Muscle of back (tissue), 13 donors: ENCODE results near the gene SLA2. TPM values are rescaled to one million over a fixed set of nuclear protein-coding genes. Genes with fewer than 3 reads are reported as not detected.
A peak's percentile ranks its signal among the peaks of the same experiment; 100 is the strongest.
"Not testable (repeated sequence)": the region's sequence is repeated elsewhere in the genome, so short reads cannot be mapped to it uniquely, and the experiment has no call there.

Source experiments
- DNase-seq, 3 donors: peaks; one replicate each; pipeline versions ENCODE4 v3.0.0 to v3.0.0-alpha.2; 2013
- long read RNA-seq, 9 donors: transcript quantifications; one replicate each; lab custom pipeline, GENCODE V29; 2026
- polyA plus RNA-seq, 10 donors: library from polyadenylated mRNA; unstranded; fragments of 120-200 nt; gene quantifications; one replicate each; pipeline ENCODE4 v1.2.1, GENCODE V29; 2013; ENCODE audit not compliant: insufficient read length in 10 of 10

SLA2 gene, protein sequence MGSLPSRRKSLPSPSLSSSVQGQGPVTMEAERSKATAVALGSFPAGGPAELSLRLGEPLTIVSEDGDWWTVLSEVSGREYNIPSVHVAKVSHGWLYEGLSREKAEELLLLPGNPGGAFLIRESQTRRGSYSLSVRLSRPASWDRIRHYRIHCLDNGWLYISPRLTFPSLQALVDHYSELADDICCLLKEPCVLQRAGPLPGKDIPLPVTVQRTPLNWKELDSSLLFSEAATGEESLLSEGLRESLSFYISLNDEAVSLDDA
- 1 to 10 TPM in 1 of 10 donors, under 1 TPM in 9; 0.18 to 1.2 (median 0.31) TPM for polyA plus RNA-seq
- long read RNA-seq, donor 1, partial matches to known transcripts, result 53 of 91 reads
- long read RNA-seq, donor 1, other reads (novel, unspliced or antisense), result 38 of 91 reads
- long read RNA-seq, donor 2, result 0 reads
- long read RNA-seq, donor 3, result 0 reads
- long read RNA-seq, donor 4, result 0 reads
- long read RNA-seq, donor 5, result 0 reads
- long read RNA-seq, donor 6, result 0 reads
- long read RNA-seq, donor 7, result 0 reads
- long read RNA-seq, donor 8, result 0 reads
- long read RNA-seq, donor 9, partial matches to known transcripts, result 11 of 19 reads
- long read RNA-seq, donor 9, other reads (novel, unspliced or antisense), result 8 of 19 reads

DNA sequence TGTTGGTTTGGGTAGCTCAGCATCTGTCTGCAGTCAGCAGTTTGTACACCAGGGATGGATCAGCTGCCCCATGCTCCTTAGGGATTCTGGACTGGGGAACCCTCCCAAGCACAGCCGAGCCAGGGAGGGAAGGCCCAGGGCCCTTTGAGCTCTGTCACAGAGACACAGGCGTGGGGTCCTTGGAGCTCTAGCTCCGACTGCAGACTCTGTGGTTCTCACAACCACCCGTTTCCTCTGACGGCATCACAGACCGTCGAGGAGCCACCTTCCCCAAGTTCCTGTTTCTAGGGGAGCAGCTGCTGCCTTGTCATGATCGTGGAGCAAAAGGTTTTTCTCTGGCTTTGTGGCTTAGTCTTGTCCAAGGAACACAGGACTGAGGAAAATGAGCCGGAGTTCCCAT, at the start of gene SLA2:
Gene SLA2 (minus strand): TSS at position 199 of the 400 bp plus-strand sequence. CDS start 4,861 bp downstream, outside the sequence.
- DNase-seq, result peak in 1 of 3 donors; percentile 21

DNA sequence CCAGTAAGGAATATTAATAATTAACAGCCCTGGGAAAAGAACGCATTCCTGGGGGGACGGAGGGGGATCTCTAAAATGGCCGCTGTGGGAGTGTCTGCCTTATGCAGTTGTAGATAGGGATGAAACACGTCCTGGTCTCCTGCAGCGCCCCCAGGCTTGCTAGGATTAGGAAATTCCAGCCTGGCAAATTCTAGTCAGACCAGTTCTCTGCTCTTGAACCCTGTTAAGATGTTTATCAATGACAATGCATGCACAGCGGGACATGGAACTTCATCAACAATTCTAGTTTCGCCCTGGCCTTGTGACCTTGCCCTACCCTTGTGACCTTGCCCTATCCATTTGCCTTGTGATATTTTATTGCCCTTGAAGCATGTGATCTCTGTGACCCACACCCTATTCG, 49.5 kb upstream of the SLA2 start:
- DNase-seq, result not testable (repeated sequence)

DNA sequence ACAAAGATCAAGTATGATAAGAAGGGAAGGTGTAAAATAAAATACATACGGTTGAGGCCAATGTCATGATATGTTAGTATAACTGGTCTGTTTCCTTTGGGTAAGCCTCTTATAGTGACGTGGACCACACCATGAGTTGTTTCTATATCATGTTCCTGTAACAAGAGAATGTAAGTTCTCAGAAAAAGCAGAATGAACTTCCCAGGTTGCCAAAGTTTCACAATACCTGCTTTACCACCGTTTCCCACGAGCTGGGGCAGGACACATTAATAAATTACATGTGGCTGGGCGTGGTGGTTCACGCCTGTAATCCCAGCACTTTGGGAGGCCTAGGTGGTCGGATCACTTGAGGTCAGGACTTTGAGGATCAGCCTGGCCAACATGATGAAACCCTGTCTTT, 42.6 kb upstream of the SLA2 start:
- no peak for DNase-seq

DNA sequence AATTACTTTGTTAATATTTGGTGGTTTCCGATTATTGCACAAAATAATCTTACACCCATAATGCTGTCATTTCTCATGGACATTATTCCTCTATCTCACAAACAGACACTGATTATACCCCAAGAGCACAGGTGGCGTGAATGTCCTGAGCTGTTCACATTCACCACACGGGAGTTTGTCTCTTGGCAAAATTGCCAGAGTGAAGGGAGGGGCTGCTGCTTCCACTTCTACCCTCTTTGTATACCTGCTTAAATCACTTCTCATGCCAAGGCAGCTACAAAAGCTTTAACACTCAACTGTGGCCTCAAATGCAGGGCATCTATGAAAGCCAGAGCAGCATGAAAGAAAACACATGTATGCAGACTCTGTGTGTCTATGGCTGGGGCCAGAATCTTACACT, 41.9 kb upstream of the SLA2 start:
- no peak for DNase-seq

DNA sequence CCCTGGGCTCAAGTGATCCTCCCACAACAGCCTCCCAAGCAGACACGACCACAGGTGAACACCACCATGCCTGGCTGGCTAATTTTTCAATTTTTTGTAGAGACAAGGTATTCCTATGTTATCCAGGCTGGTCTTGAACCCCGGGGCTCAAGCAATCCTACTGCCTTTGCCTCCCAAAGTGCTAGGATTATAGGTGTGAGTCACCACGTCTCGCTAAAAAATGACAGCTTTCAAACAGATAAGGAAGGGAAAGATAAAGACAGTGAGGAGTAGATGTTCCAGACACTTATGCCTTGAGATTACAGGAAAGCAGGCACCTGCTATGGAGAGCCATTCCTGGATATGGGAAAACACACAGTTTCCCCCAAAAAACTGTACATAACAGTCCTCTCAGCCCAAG, 40.9 kb upstream of the SLA2 start:
- DNase-seq, result no peak

DNA sequence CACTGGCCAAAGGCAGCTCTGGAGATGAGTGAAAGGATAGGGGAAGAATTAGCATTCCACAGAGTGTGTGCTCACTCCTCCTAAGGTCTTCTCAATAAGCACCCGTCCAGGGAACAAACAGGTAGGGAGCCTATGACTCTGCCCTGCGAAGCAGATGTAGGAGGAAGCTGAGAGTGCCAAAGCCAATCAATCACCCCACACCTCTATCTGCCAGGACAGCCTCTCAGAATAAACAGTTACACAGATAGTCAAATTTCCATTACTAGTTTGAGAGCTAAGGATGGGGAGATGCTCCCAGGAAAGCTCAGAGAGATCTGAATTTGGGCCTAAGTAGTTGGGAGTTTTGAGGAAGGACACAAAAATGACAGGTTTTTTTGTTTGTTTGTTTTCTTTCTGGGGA, 40.5 kb upstream of the SLA2 start:
- no peak for DNase-seq

DNA sequence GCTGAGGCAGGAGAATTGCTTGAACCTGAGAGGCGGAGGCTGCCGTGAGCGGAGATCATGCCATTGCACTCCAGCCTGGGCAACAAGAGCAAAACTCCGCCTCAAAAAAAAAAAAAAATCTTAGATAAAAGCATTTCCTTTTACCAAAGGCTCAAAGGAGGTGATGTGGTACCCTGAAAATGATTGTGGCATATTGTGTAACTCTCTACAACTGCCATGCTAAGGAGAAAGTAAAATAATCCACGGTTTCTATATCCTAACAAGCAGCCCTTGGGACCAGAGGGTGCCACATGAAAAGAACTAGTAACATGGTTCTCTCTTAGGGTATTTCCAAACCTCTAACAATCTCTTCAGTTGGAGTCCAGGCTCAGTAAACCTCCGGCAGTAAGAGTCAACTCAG, 38.8 kb upstream of the SLA2 start:
- no peak for DNase-seq

DNA sequence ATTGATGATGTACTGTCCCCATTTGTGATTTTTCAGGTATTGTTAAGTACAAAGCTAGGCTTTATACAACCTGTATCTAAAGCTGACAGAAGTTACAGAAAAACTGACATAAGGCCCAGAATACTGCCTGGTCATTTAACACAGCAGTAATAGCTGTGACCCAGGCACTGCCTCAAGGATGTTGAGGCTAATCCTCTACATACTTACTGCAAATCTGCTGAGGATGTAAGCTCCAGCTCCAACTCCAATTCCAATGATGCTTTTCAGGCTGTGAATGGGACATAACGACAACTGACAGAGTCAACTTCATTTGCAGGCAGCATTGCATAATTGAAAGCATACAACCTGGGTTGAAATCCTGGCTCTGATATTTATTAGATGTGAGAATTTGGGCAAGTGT, 36.3 kb upstream of the SLA2 start:
- DNase-seq, result no peak

DNA sequence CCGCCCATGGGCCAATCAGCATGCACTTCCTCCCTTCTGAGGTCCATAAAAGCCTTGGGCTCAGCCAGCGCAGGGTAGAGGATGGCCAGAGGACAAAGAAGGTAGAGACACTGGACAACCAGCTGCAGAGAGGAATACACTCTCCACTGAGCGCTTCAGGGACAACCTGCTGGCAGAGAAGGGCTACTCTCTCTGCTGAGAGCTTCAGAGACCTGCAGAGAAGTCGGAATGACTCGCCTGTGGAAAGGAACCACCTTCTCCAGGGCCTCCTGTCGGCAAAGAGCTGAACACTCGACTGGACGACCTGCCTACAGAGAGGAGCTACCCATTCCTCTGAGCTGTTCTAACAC, 31.4 kb upstream of the SLA2 start:
- no peak for DNase-seq

DNA sequence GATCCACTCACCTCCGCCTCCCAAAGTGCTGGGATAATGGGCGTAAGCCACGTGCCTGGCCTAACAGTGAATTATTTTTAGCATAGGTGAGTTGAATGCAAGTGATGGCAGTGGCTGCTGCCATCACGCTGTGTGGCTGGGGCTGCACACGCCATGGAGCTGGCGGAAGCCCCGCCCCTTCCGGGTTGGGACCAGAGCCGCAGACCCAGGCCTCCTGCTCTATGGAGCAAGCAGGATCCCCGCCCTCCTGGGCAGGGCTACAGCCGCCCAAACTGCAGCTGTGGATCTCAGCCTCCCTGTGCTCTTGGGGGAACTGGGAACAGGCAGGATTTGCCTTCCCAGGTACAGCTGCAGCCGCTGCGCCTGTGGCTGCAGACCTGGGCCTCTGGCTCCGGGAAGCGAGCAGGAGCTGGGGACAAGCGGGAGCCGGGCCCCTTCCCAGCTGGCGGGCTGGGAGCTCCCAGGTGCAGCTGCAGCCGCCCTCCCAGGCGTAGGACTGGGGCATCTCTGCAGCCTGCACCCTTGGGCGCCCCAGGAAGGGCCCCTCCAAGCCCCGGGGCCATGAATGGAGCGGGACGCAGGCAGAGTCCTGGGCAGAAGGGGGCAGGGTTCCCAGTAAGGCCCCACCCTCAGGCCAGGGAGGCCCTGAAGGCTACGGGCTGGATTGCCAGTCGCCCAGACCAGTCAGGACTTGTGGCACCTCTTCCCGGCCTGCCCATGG, 30.9 kb upstream of the SLA2 start:
- peak in 1 of 3 donors; percentile 28 for DNase-seq

DNA sequence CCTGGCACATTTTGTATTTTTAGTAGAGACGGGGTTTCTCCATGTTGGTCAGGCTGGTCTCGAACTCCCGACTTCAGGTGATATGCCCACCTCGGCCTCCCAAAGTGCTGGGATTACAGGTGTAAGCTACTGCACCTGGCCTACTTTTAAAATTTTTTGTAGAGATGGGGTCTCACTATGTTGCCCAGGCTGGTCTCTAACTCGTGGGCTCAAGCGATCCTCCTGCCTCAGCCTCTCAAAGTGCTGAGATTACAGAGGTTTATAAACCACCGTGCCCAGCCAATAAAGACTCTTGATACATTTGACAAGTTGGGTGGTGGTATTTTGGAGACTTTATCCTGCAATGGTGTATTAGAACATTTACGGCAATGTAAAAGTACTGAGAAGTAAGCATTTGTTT, 29.5 kb upstream of the SLA2 start:
- not testable (repeated sequence) for DNase-seq

DNA sequence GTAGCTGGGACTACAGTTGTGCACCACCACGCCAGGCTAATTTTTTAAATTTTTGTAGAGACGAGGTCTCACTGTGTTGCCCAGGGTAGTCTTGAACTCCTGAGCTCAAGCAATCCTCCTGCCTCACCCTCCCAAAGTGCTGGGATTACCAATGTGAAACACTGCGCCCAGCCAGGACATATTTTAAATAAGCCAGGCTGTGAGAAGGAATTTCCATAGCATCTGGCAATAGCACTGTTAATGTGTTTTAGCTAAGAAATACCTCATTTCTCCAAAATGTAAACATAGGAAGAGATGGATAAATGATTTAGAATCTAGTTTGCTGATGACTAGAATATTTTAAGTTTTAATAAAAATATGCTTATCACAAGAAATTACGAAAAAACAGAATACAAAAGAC, 27.0 kb upstream of the SLA2 start:
- DNase-seq, result no peak

DNA sequence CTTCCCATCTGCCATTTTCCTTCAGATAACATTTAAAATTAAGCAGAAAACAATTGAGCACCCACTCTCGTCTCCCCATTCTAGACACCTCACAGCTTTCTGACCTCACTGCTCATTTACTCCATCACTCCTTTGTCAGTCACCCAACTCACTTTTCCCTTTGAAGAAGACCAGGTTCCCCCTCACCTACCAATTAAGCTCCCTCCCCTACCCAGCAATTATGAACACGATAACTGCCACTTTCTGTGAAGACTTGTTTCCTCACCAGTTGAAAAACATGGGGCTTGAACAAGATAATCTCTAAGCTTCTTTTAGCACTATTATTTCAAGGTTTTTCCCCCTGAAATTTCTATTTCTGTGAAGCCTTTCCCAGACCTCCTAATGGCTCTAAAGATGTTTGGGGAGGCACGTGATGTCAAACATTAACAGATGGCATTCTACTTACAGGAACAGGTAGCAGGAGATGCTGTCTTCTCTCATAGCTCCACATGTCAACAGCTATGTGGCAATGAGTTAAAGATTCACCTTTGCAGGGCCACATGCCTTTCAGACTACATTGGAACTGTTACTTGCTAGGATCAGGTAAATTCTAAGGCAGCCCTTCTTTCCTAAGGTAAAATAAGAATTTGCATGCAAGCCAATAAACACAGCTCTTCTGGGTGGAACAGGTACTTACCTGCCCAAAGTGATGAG, 24.8 kb upstream of the SLA2 start:
- DNase-seq, result no peak

DNA sequence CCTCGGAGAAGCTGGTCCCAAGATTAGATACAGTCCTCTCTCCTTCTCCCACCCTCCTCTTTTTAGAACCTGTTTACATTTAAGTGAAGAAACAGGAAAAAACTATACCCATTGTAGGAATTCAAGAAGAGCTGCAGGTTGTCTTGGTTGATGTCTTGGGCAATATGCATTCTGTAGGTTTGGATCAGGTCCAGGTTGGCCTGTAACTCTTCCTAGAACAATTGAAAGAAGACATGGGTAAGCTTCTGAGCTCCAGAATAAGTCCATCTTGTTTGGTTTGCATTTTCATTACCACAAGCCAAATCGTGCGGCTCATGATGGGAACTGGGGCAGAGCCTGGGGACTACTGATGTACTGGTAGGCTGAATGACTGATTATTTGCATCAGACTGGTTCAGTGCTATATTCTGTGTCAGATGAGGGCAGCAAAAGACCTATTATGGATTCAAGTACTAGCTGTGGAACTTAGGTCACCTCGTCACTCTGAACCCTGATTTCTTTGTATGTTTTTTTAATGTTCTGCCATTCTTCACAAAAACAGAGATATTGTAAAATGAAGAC, 20.3 kb upstream of the SLA2 start:
- DNase-seq, result peak in 1 of 3 donors; percentile 45

DNA sequence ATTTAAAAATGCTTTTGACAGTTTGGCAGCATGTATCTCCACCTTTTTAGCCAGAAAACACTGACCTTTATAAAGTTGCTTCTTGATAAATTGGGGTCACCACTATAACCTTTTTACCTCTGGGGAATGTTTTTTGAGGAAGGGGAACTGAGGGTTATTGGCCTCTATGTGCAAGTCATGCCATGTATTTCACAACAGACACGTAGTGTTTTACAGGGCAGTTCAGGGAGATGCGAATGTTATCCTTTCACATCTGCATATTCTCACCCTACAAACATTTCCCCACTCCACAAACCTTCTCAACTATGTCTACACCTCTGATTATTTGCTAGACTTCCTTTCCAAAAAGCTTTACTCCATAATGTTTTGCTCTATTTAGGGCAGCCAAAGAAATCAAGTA, 17.0 kb upstream of the SLA2 start:
- no peak for DNase-seq

DNA sequence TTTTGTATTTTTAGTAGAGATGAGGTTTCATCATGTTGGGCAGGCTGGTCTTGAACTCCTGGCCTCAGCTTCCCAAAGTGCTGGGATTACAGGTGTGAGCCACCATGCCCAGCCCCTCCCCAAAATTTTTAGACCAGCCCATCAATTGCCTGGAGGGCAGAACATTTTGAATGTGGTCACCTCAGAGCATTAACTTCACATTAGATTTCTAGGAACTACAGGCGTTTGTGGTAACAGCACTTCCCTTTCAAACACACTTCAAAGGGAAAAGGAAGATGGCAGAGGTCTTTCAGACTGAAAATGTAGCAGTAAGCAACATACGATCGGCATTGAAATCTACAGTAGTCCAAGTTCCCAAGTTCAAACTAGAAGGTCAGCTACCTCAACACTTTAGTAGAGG, 12.3 kb upstream of the SLA2 start:
- no peak for DNase-seq

DNA sequence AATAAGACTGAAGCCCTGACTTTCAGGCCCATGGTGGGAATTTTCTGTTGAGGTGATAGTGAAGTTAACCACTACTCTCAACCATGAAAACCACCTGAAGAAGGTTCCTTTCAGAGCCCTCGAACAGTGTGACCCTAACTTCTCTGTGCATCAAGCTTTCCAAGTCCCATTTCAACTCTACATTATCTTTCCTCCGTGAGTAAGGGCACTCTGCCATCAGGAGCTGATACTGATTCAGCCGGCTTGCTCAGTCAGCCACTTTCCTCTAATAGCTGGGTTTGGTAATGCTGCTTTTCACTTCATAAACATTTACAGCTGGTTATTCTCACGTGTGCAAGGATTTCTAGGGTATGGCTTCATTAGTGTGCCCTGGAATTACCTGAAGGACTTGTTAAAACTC, 10.7 kb upstream of the SLA2 start:
- DNase-seq, result no peak

DNA sequence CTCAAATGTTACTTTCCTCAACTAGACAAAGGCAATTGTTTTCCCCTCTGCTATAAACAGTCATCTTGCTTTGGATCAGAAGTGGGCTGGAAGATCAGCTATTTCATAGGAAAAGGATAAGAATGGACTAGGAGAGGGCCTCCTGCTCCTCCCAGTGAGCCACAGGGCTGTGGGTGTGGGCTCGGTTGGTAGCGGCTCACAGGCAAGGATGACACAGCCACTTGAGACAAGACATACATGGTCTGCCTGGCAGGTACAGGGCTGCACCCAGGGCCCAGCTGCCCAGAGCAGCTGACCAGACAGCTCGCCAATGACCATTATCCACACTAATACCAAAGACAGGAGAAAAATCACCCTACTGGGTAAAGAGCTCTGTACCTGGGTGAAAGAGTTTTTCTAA, 9.0 kb upstream of the SLA2 start:
- DNase-seq, result no peak

DNA sequence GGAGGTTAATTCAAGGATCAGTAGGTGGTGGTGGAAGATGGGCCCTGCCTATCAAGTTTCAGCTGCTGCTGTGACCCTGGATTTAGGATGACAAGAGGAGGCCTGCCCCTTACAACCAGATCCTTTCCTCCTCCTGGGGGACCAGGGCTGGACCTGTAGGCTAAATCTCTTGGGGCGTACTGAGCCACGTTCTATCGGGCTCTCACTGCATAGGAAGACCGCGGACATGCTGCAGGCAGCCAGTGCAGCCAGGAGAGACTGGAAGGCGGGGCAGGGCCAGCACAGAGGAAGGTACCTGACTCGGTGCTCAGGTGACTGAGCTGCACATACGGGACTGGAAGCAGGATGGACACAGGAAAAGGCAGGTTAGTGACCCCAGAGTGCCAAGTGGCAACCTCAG, 8.5 kb upstream of the SLA2 start:
- DNase-seq, result no peak

DNA sequence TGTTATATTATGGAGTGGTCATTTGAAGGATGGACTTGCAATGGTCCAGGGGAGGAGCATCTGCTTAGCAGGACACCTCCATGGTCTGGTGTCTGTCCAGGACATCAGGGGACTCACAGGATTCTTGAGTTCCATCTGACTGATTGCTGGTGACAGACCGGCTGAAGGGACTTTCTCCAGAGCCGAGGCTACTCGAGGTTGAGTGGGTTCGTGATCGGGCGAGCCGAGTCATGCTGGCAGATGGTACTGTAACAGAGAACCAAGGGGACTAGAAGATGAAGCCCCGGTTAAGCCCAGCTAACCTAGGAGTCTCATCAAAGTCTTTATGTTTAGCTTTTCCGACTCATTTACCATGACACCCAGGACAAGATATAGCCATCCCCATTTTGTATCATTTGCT, 7.5 kb upstream of the SLA2 start:
- no peak for DNase-seq

DNA sequence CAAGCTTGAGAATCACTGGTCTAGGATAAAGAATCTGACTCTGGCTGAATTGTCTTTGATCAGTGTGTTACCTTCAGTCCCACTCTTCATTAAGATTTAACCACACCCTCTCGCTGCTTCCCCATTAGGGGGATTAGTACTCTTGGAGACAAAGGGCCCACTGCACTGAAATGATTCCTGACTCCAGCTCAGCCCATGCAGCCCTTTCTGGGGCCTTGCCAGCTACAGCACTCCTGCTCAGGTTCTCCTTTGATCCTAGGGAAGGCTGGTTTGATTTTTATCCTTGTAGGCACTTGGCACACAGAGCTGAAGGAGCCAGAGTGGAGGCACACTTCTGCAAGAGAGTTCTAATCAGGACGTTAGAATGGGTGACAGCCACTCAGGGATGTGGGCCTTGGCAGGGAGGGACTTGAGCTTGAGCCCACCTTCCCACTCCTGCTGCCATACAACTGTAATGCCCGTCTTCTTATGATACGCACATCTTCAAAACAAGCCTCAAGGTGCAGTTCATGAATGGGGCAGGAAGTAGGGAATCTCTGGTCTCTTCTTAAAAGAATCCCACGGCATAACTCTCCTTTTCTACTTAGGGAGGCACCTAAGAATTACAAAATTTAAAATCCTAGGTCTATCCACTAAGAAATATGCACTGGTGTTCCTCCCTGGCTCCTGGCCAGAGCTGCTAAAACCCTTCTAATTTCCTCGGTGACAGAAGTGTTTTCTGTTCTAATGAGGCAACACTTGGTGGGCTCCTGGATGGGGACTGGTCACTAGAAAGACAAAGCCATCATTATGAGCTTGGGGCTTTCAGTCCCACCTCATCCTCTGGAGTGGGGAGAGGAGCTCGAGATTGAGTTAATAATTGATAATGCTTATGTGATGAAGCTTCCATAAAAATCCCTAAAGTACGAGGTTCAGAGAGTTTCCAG, 1.5 kb upstream of the SLA2 start:
- no peak for DNase-seq
